Measurements from ENCODE around the gene DNAJC1.

GRCh38 chr10:21760332-21760731 lies 243.2 kb downstream of the DNAJC1 start:
- no peak for TF ChIP-seq POLR2AphosphoS5 (IDR thresholded peaks at IDR 0.05; ENCODE audit: low read depth, low read length)
- no peak for TF ChIP-seq SIN3A (IDR thresholded peaks at IDR 0.05; ENCODE audit: borderline replicate concordance, insufficient read depth, low read length)
- TF ChIP-seq REST (IDR thresholded peaks at IDR 0.05; ENCODE audit: insufficient read depth in 1 of 2, low read depth in 2 of 2, low read length in 2 of 2): no peak
- TF ChIP-seq TAF1 (IDR thresholded peaks at IDR 0.05; ENCODE audit: borderline replicate concordance, insufficient read depth, low read length): no peak

Data from PFSK-1 (cell line).